A549 (cell line): Measurements from ENCODE around the gene RSPH9. TPM values are rescaled to one million over a fixed set of nuclear protein-coding genes. Genes with fewer than 3 reads are reported as not detected.

Source experiments
- ATAC-seq, 2 experiments: fragments of 200-7000 bp in 1 of 2; fragments of >200 bp in 1 of 2; cut with Nextera tagmentation in 1 of 2; cut with Tn5 transposase in 1 of 2; 3 replicates each; pipeline versions ENCODE4 v1.8.0 to v1.9.1; 2018 to 2020; ENCODE audit warnings: mild to moderate bottlenecking in 1 of 2, moderate library complexity in 1 of 2
- CTCF ChIA-PET: fragments of 300-600 bp; sonication (Branson Sonifier 250); formaldehyde crosslinking; extraction: SDS; loops from one replicate; lab custom pipeline; 2021; ENCODE audit warnings: antibody characterized with exemption, inconsistent platforms; lab: Yijun Ruan, JAX
- POLR2A ChIA-PET: fragments of 350-600 bp; formaldehyde crosslinking; extraction: SDS; loops from one replicate; lab custom pipeline; 2021; ENCODE audit warnings: antibody characterized with exemption, inconsistent platforms; lab: Yijun Ruan, JAX
- DNase-seq, 2 experiments: peaks; one replicate each; pipeline versions ENCODE4 v3.0.0 to v3.0.0-alpha.2; 2011 to 2016; ENCODE audit warnings: low read depth in 1 of 2, low spot score in 1 of 2
- FAIRE-seq: peaks from 2 replicates; lab custom pipeline; 2011; peaks lifted over from hg19 to GRCh38; lab: Jason Lieb, UNC
- H3K27ac ChIP-seq, 2 experiments: fragments of >200 bp; sonication (Bioruptor Twin); formaldehyde crosslinking; 3 replicates each; pipeline ENCODE4 v1.5.1; 2016 to 2017
- H3K4me1 ChIP-seq: fragments of >200 bp; sonication (Bioruptor Twin); formaldehyde crosslinking; 3 replicates; pipeline ENCODE4 v1.6.1; 2016
- H3K4me2 ChIP-seq: fragments of >200 bp; sonication (Bioruptor Twin); formaldehyde crosslinking; 3 replicates; pipeline ENCODE4 v1.6.1; 2016
- H3K4me3 ChIP-seq: fragments of >200 bp; sonication (Bioruptor Twin); formaldehyde crosslinking; 3 replicates; pipeline ENCODE4 v1.5.1; 2016
- H3K9me3 ChIP-seq: fragments of >200 bp; sonication (Bioruptor Twin); formaldehyde crosslinking; 3 replicates; pipeline ENCODE4 v1.6.1; 2016
- CBX2 ChIP-seq: fragments of 200-600 bp; sonication (generic); IDR thresholded peaks from 2 replicates; pipeline ENCODE4 v1.6.1; 2016; ENCODE audit warnings: low read depth, mild to moderate bottlenecking, borderline replicate concordance
- CHD2 ChIP-seq: fragments of 150-350 bp; IDR thresholded peaks from 2 replicates; pipeline ENCODE4 v1.6.1; 2014; ENCODE audit warnings: low read length; ENCODE audit not compliant: partially characterized antibody
- EHMT2 ChIP-seq: fragments of 200-600 bp; sonication (generic); IDR thresholded peaks from 2 replicates; pipeline ENCODE4 v1.6.1; 2016; ENCODE audit warnings: antibody characterized with exemption, low read depth, mild to moderate bottlenecking, moderate library complexity
- FOSB ChIP-seq: fragments of 250-450 bp; sonication (Bioruptor Pico); IDR thresholded peaks from 2 replicates; pipeline ENCODE4 v1.5.0; 2020; ENCODE audit warnings: mild to moderate bottlenecking, moderate library complexity
- HDAC2 ChIP-seq: fragments of 200-600 bp; sonication (generic); IDR thresholded peaks from 2 replicates; pipeline ENCODE4 v1.6.1; 2016
- HOXB5 ChIP-seq: fragments of 250-450 bp; sonication (Bioruptor Pico); IDR thresholded peaks from 2 replicates; pipeline ENCODE4 v1.5.0; 2020; ENCODE audit warnings: mild to moderate bottlenecking, moderate library complexity
- JUN ChIP-seq, 2 experiments: fragments of >200 bp; sonication (Bioruptor Twin); formaldehyde crosslinking; IDR thresholded peaks; 2 replicates in 1 of 2; 3 replicates in 1 of 2; pipeline ENCODE4 v1.6.1; 2016 to 2017
- JUNB ChIP-seq: fragments of >200 bp; sonication (Bioruptor Twin); formaldehyde crosslinking; IDR thresholded peaks from 2 replicates; pipeline ENCODE4 v1.6.1; 2016
- NR3C1 ChIP-seq: fragments of >200 bp; sonication (Bioruptor Twin); formaldehyde crosslinking; IDR thresholded peaks from 3 replicates; pipeline ENCODE4 v1.6.1; 2017
- POLR2A ChIP-seq: IDR thresholded peaks from 2 replicates; pipeline ENCODE4 v1.6.1; 2012; ENCODE audit warnings: mild to moderate bottlenecking, low read length
- POLR2AphosphoS2 ChIP-seq: conservative IDR thresholded peaks from 2 replicates; pipeline ENCODE4 v1.6.1; 2012; ENCODE audit warnings: low read length, improper control_type of control experiment, inconsistent platforms
- RAD21 ChIP-seq, 2 experiments: fragments of >200 bp in 1 of 2; sonication (Bioruptor Twin) in 1 of 2; formaldehyde crosslinking in 1 of 2; IDR thresholded peaks in 1 of 2; conservative IDR thresholded peaks in 1 of 2; 2 replicates in 1 of 2; 3 replicates in 1 of 2; pipeline ENCODE4 v1.6.1; 2012 to 2018; ENCODE audit warnings: inconsistent platforms in 1 of 2
- RARB ChIP-seq: fragments of 250-450 bp; sonication (Bioruptor Pico); IDR thresholded peaks from 2 replicates; pipeline ENCODE4 v1.8.0; 2021; ENCODE audit warnings: mild to moderate bottlenecking, moderate library complexity
- RFX5 ChIP-seq: fragments of 450-650 bp; IDR thresholded peaks from 2 replicates; pipeline ENCODE4 v1.7.1; 2014; ENCODE audit warnings: antibody characterized with exemption, mild to moderate bottlenecking, moderate library complexity
- SMC3 ChIP-seq: fragments of >200 bp; sonication (Bioruptor Twin); formaldehyde crosslinking; IDR thresholded peaks from 3 replicates; pipeline ENCODE4 v1.6.1; 2018; ENCODE audit warnings: inconsistent platforms
- SREBF2 ChIP-seq: fragments of 450-650 bp; IDR thresholded peaks from 2 replicates; pipeline ENCODE4 v1.6.1; 2014; ENCODE audit warnings: mild to moderate bottlenecking, moderate library complexity
- TFCP2L1 ChIP-seq: fragments of 250-450 bp; sonication (Bioruptor Pico); IDR thresholded peaks from 2 replicates; pipeline ENCODE4 v1.5.0; 2021; ENCODE audit warnings: mild to moderate bottlenecking
- ZC3H11A ChIP-seq: fragments of 450-650 bp; IDR thresholded peaks from 2 replicates; pipeline ENCODE4 v1.6.1; 2014; ENCODE audit warnings: antibody characterized with exemption, mild to moderate bottlenecking
- WGBS: methylation state at CpG from one replicate; pipeline ENCODE4 v1.1.6; 2017; ENCODE audit errors: missing lambda C conversion rate; 5-methylcytosine and 5-hydroxymethylcytosine counted together
- polyA plus RNA-seq, 4 experiments: library from polyadenylated mRNA; depleted of rRNA in 3 of 4; stranded (reverse); fragments of >200 nt; fragmentation: RNase III in 1 of 4; extraction: RNeasy Plus Mini Kit Qiagen cat#74134 plus additional on column Dnase treatment in 1 of 4; gene quantifications; 2 replicates in 3 of 4; 3 replicates in 1 of 4; pipeline ENCODE4 v1.2.3, GENCODE V29; 2011 to 2017
- TF ChIP-seq, protein P1 (sequence below): fragments of >200 bp; sonication (Bioruptor Twin); formaldehyde crosslinking; IDR thresholded peaks from 2 replicates; pipeline ENCODE4 v1.6.1; 2016
- TF ChIP-seq, protein P2 (sequence below): IDR thresholded peaks from 2 replicates; pipeline ENCODE4 v1.6.1; 2012; ENCODE audit warnings: low read depth, borderline replicate concordance
- TF ChIP-seq, protein P3 (sequence below): fragments of 250-450 bp; sonication (Bioruptor Pico); IDR thresholded peaks from 2 replicates; pipeline ENCODE4 v1.5.0; 2021; ENCODE audit warnings: mild to moderate bottlenecking, moderate library complexity, borderline replicate concordance
- TF ChIP-seq, protein P4 (sequence below): fragments of >200 bp; sonication (Bioruptor Twin); formaldehyde crosslinking; IDR thresholded peaks from 3 replicates; pipeline ENCODE4 v1.5.1; 2016

The RSPH9 gene
- polyA plus RNA-seq, 2 of the 4 experiments (the other 2 are of a cell fraction) = 0.14 to 0.18 TPM

DNA sequence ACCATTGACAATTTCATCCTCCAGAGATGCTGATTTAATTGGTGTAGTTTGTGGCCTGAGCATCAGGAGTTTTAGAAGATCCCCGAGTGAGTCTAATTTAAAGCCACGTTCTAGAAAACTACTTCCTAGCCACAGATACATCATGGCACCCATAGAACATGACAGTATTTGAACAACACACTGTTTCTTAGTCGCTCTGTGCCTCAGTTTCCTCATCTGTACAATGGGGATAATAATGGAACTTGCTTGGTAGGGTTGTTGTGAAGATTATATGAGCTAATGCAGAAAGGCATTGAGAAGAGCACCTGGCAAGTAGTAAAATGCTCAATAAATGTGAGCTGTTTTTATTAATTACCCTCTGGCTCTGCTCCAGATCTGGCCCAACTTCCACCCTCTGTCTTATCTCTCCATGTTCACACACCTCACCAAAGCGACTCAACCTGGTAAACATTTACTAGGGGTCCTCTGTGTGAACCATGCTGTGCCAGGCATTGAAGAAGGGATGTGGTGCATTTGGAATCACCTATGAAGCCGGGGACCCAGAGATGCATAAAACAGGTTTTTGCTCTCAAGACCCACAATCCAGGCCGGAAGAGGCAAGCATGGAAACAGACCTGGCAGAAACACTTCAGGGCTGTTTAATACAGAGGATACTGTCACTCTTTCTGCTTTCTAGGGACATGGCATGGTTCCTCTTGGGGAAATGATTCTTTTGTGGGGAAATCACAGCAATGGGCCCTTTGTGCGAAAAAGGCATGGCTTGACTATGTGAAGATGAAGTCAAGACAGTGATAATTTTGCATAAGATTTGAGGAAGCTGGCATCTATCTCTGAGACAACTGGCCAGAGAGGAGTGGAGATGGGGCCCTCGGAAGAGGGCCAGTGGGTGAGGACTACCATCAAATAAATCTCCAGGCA is 58.9 kb downstream of the RSPH9 start:
- no peaks in the 10 kb centered on the region for H3K9me3 ChIP-seq
- no peak for ATAC-seq
- no peak for DNase-seq
- no peak for FAIRE-seq
- TF ChIP-seq NR3C1 (no peak), SREBF2 (no peak), FOSB (CRISPR knock-in tag) (no peak), CHD2 (no peak), RAD21 (conservative IDR thresholded peaks at IDR 0.05 in 1 of 2, IDR thresholded peaks at IDR 0.05 in 1 of 2) (no peak), JUN (IDR thresholded peaks at IDR 0.05) (no peak), RARB (CRISPR knock-in tag) (no peak), JUNB (no peak), ZC3H11A (no peak), POLR2AphosphoS2 (no peak), CBX2 (no peak), HOXB5 (CRISPR knock-in tag) (no peak), POLR2A (no peak), TFCP2L1 (CRISPR knock-in tag) (no peak), EHMT2 (no peak)
- TF ChIP-seq, protein P1, sequence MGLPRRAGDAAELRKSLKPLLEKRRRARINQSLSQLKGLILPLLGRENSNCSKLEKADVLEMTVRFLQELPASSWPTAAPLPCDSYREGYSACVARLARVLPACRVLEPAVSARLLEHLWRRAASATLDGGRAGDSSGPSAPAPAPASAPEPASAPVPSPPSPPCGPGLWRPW = no peak
- TF ChIP-seq, protein P2, sequence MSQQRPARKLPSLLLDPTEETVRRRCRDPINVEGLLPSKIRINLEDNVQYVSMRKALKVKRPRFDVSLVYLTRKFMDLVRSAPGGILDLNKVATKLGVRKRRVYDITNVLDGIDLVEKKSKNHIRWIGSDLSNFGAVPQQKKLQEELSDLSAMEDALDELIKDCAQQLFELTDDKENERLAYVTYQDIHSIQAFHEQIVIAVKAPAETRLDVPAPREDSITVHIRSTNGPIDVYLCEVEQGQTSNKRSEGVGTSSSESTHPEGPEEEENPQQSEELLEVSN = no peak
- TF ChIP-seq, protein P3, sequence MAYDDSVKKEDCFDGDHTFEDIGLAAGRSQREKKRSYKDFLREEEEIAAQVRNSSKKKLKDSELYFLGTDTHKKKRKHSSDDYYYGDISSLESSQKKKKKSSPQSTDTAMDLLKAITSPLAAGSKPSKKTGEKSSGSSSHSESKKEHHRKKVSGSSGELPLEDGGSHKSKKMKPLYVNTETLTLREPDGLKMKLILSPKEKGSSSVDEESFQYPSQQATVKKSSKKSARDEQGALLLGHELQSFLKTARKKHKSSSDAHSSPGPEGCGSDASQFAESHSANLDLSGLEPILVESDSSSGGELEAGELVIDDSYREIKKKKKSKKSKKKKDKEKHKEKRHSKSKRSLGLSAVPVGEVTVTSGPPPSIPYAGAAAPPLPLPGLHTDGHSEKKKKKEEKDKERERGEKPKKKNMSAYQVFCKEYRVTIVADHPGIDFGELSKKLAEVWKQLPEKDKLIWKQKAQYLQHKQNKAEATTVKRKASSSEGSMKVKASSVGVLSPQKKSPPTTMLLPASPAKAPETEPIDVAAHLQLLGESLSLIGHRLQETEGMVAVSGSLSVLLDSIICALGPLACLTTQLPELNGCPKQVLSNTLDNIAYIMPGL (CRISPR knock-in tag) = no peak
- peak overlapping the region; percentile 69 for H3K4me2 ChIP-seq
- POLR2A ChIA-PET = no interaction called here
- 81% methylated on average over 8 of the region's 8 CpGs for WGBS
- H3K4me1 ChIP-seq = peaks cover 84% of the 10 kb centered on the region
- H3K27ac ChIP-seq = peak overlapping the region; percentile 75 to 87
- H3K4me3 ChIP-seq = no peak overlapping the region
- CTCF ChIA-PET = interaction anchor here (0.6 to 1.3 kb wide), 4 partner anchors 11 to 375 kb away, joined by 3 to 4 read pairs (median 3); partner anchors contain the start of gene VEGFA

DNA sequence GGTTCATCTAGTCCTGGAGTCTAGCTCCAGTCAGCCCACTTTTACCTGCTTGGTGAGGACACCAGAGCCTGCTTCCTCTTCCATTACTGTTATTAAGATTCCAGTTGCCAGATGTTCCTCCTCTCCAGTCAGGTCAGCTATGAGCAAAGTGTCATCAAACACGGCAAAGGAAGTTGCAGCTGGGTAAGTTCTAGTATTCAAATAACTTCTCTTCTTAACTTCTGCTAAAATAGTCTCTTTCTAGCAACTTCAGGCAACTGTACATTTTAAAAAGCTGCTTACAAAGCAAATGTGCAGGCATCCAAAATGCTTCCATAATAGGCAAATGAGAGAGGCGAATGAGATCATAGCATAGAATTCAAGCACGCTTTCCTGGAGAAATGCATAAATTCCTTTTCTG is 61.2 kb downstream of the RSPH9 start:
- DNase-seq (no peak), ATAC-seq (no peak), FAIRE-seq (no peak)
- 69% methylated on average over 3 of the region's 3 CpGs for WGBS
- TF ChIP-seq SMC3 = no peak
- no peak for TF ChIP-seq HDAC2
- TF ChIP-seq RFX5 = no peak
- TF ChIP-seq, protein P4, sequence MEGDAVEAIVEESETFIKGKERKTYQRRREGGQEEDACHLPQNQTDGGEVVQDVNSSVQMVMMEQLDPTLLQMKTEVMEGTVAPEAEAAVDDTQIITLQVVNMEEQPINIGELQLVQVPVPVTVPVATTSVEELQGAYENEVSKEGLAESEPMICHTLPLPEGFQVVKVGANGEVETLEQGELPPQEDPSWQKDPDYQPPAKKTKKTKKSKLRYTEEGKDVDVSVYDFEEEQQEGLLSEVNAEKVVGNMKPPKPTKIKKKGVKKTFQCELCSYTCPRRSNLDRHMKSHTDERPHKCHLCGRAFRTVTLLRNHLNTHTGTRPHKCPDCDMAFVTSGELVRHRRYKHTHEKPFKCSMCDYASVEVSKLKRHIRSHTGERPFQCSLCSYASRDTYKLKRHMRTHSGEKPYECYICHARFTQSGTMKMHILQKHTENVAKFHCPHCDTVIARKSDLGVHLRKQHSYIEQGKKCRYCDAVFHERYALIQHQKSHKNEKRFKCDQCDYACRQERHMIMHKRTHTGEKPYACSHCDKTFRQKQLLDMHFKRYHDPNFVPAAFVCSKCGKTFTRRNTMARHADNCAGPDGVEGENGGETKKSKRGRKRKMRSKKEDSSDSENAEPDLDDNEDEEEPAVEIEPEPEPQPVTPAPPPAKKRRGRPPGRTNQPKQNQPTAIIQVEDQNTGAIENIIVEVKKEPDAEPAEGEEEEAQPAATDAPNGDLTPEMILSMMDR = no peak
- TF ChIP-seq SREBF2 = no peak
- TF ChIP-seq CBX2 = no peak
- no peak for TF ChIP-seq RARB (CRISPR knock-in tag)
- no peak for TF ChIP-seq RAD21 (conservative IDR thresholded peaks at IDR 0.05 in 1 of 2, IDR thresholded peaks at IDR 0.05 in 1 of 2)
- Histone ChIP-seq H3K9me3 (no peaks in the 10 kb centered on the region), H3K4me2 (no peak overlapping the region), H3K4me3 (no peak overlapping the region), H3K4me1 (peaks cover 70% of the 10 kb centered on the region), H3K27ac (peak overlapping the region in 1 of 2 experiments; percentile 36; a peak in 1 of 6 replicates)
- ChIA-PET POLR2A (interaction anchor here (1.8 kb wide), 1 partner anchor 64 kb away, joined by 5 read pairs; the partner anchor contains the start of gene VEGFA), CTCF (interaction anchor here (0.7 to 1.6 kb wide), 5 partner anchors 19 to 373 kb away, joined by 3 to 5 read pairs (median 3); no protein-coding TSS in a partner anchor)
